ENCODE results near the gene OR7G2.

Gene OR7G2

DNA sequence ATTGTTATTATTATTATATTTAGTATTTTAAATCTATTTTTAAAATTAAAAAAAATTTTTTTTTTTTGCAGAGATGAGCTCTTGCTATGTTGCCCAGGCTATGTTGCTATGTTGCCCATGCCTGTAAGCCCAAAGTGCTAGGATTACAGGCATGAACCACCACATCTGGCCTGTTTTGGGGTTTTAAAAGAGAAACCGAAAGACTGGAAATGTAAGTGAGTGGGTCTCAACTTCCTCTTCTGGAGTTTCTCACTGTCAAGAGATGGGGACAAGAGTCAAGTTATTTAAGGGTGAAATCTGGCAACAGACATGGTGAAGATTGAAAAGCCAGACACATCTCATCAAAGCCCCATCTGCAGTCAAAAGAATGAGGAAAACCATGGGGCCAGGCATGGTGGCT, 23.7 kb upstream of the OR7G2 start:
- no peak for DNase-seq
- peaks cover 9% of the 10 kb centered on the region for H3K27me3 ChIP-seq

DNA sequence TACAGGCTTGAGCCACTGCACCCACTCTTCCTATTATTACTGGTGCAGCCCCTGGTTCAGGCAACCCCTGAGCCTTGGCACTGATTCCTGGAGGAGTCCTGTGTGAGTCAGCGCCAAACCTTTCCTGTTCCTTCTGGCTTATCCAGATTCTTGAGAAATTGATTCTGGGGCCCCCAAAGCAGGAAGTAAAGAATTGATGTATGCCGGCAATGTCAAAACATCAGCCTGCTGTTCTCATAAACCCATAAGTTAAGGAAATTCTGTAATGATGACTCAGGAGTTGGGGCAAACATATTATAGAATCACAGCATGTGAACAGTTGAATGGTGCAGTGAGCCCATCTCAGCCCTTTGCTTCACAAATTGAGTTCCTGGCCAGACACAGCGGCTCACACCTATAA, 20.9 kb upstream of the OR7G2 start:
- DNase-seq: no peak
- no peaks in the 10 kb centered on the region for H3K9me3 ChIP-seq
- no peaks in the 10 kb centered on the region for H3K4me1 ChIP-seq
- peaks cover 6% of the 10 kb centered on the region for H3K27me3 ChIP-seq
- TF ChIP-seq, protein P1, sequence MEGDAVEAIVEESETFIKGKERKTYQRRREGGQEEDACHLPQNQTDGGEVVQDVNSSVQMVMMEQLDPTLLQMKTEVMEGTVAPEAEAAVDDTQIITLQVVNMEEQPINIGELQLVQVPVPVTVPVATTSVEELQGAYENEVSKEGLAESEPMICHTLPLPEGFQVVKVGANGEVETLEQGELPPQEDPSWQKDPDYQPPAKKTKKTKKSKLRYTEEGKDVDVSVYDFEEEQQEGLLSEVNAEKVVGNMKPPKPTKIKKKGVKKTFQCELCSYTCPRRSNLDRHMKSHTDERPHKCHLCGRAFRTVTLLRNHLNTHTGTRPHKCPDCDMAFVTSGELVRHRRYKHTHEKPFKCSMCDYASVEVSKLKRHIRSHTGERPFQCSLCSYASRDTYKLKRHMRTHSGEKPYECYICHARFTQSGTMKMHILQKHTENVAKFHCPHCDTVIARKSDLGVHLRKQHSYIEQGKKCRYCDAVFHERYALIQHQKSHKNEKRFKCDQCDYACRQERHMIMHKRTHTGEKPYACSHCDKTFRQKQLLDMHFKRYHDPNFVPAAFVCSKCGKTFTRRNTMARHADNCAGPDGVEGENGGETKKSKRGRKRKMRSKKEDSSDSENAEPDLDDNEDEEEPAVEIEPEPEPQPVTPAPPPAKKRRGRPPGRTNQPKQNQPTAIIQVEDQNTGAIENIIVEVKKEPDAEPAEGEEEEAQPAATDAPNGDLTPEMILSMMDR (IDR thresholded peaks at IDR 0.05; ENCODE audit: low read depth, low read length): no peak
- no peaks in the 10 kb centered on the region for H3K36me3 ChIP-seq
- H3K4me3 ChIP-seq (ENCODE audit: low read depth, low read length): no peak overlapping the region

More for the DNA sequence above, 23.7 kb upstream of the OR7G2 start:
- Histone ChIP-seq H3K4me1 (no peaks in the 10 kb centered on the region), H3K4me3 (ENCODE audit: low read depth, low read length) (no peak overlapping the region), H3K9me3 (no peaks in the 10 kb centered on the region), H3K36me3 (no peaks in the 10 kb centered on the region)
- TF ChIP-seq, protein P1 (IDR thresholded peaks at IDR 0.05; ENCODE audit: low read depth, low read length): no peak

DNA sequence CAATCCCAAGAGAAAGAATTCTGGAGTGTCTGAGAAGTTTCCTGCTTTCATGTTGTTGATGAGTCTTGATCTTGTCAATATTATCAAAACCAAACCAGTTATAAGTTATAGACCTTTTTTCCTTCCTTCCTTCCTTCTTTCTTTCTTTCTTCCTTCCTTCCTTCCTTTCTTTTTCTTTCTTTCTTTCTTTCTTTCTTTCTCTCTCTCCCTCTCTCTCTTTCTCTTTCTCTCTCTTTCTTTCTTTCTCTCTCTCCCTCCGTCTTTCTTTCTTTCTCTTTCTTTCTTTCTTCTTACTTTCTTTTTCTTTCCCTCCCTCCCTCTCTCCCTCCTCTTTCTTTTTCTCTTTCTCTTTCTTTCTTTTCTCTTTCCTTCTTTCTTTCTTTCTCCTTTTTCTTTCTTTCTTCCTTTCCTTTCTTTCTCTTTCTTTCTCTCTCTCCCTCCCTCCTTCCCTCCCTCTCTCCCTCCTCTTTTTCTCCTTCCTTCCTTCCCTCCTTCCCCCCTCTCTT, 19.7 kb upstream of the OR7G2 start, which contains the start of gene OR7G3:
Gene OR7G3 (minus strand): TSS at position 51 of the 506 bp plus-strand sequence. CDS start 0 bp downstream, at position 51.
- Histone ChIP-seq H3K27me3 (peaks cover 6% of the 10 kb centered on the region), H3K9me3 (no peaks in the 10 kb centered on the region), H3K36me3 (no peaks in the 10 kb centered on the region), H3K4me3 (ENCODE audit: low read depth, low read length) (no peak within 1 kb of the TSS), H3K4me1 (no peaks in the 10 kb centered on the region)
- TF ChIP-seq, protein P1 (IDR thresholded peaks at IDR 0.05; ENCODE audit: low read depth, low read length): no peak
- no peak for DNase-seq

DNA sequence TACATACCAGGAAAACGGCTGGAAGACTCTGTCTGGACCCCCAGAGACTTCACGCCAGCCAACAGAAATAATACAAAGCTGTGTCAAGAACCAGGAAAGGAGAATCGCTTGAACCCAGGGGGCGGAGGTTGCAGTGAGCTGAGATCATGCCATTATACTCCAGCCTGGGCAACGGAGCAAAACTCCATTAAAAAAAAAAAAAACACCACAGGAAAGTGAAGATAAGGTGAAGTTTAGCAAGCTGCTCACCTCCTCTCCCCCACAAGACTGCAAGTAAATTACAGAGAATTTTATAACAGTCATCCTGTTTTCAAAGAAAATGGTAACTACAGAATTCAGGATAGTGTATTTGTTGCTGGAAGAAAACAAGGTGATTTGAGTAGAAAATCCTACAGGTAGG, 9.3 kb upstream of the OR7G2 start:
- TF ChIP-seq, protein P1 (IDR thresholded peaks at IDR 0.05; ENCODE audit: low read depth, low read length): no peak
- DNase-seq: no peak
- H3K4me3 ChIP-seq (ENCODE audit: low read depth, low read length): no peak overlapping the region
- H3K36me3 ChIP-seq: no peaks in the 10 kb centered on the region
- no peaks in the 10 kb centered on the region for H3K9me3 ChIP-seq
- no peaks in the 10 kb centered on the region for H3K4me1 ChIP-seq
- H3K27me3 ChIP-seq: peaks cover 4% of the 10 kb centered on the region

DNA sequence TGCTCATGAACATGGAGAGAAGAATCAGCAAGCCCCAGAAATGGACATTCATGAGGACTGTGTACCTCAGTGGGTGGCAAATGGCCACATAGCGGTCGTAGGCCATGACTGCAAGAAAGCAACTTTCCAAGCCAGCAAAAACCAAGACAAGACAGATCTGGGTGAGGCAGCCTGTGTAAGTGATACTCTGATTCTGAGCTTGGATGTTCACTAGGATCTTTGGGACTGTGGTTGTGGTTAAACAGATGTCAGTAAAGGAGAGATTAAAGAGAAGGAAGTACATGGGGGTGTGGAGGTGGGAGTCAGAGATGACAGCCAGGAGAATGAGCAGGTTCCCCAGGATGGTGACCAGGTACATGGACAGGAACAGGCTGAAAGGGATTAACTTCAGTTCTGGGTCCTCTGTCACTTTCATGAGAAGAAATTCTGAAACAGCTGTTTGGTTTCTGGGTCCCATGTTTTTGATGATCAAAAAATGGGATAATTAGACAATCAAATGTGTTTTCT, 8.1 kb upstream of the OR7G2 start, which contains the start of gene OR7G1:
Gene OR7G1 (minus strand): TSS at position 457 of the 507 bp plus-strand sequence. CDS start 0 bp downstream, at position 457.
- TF ChIP-seq, protein P1 (IDR thresholded peaks at IDR 0.05; ENCODE audit: low read depth, low read length): no peak
- Histone ChIP-seq H3K4me3 (ENCODE audit: low read depth, low read length) (no peak within 1 kb of the TSS), H3K9me3 (no peaks in the 10 kb centered on the region), H3K36me3 (no peaks in the 10 kb centered on the region), H3K27me3 (peaks cover 4% of the 10 kb centered on the region), H3K4me1 (no peaks in the 10 kb centered on the region)
- no peak for DNase-seq

DNA sequence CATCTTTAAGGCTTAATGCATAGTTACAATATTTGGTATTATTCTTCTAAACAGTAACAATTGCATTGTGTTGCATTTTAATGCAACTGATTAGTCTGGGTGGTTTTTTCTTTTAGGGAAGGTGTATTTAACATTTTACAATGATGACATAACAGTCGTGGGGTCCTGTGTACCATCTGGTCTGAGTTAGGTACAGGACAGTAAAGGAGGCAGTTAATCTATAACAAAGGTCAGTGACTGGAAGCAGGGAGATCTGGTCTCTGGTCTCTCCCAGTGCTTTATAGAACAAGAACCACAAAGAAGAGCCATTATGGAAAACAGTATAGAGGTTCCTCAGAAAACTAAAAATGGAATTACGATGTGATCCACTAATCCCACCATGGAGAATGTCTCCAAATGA, 2.7 kb upstream of the OR7G2 start:
- TF ChIP-seq, protein P1 (IDR thresholded peaks at IDR 0.05; ENCODE audit: low read depth, low read length): no peak
- no peak overlapping the region for H3K4me3 ChIP-seq (ENCODE audit: low read depth, low read length)
- no peak for DNase-seq
- peaks cover 2% of the 10 kb centered on the region for H3K27me3 ChIP-seq
- H3K9me3 ChIP-seq: no peaks in the 10 kb centered on the region
- no peaks in the 10 kb centered on the region for H3K36me3 ChIP-seq
- no peaks in the 10 kb centered on the region for H3K4me1 ChIP-seq
